ENCODE results near the gene ZNF280C. TPM values are rescaled to one million over a fixed set of nuclear protein-coding genes. Genes with fewer than 3 reads are reported as not detected.
"Not testable (repeated sequence)": the region's sequence is repeated elsewhere in the genome, so short reads cannot be mapped to it uniquely, and the experiment has no call there.

The ZNF280C gene
- total RNA-seq = 1.1 TPM

- ATAC-seq (peak; percentile 97), DNase-seq (ENCODE audit: low spot score) (peak; percentile 85)
These were observed at the start of gene ZNF280C for GRCh38 chrX:130268449-130269170. Gene ZNF280C, minus strand, starts transcription at chrX:130268899. Its CDS starts 8,450 bp downstream, at chrX:130260449.

GRCh38 chrX:130304587-130305368, 36.1 kb upstream of the ZNF280C start:
- DNase-seq (ENCODE audit: low spot score) (peak; percentile 75), ATAC-seq (peak; percentile 99)

DNA sequence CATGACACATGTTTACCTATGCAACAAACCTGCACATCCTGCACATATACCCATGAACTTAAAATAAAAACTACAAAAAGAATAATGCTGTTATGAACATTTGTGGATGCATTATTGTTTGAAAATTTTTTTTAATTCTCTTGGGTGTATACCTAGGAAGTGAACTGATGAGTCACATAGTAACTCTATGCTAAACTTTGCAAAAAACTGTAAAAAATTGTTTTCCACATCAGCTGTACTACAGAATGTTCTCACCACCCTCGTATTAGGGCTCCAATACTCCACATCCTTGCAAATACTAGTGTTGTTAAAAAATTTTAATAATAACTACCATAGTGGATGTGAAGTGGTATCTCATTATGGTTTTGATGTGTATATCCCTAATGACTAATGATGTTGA, 33.3 kb upstream of the ZNF280C start:
- no peak for DNase-seq (ENCODE audit: low spot score)

GRCh38 chrX:130301405-130301804, 32.7 kb upstream of the ZNF280C start:
- ATAC-seq (no peak), DNase-seq (ENCODE audit: low spot score) (no peak)

More for the DNA sequence above, 33.3 kb upstream of the ZNF280C start:
- no peak for ATAC-seq

DNA sequence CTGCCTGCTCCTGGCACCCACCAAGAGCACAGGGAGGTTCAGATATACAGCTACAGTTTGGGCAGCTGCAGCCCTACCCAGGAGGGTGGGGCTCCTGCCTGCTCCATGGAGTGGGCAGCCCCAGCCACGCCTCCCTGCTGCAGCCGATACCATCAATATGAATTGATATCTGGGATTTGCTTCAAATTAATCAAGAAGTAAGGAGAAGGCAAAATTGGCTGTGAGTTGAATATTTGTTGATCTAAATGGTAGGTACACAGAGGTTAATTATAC, 31.2 kb upstream of the ZNF280C start:
- DNase-seq (ENCODE audit: low spot score) (no peak), ATAC-seq (no peak)

DNA sequence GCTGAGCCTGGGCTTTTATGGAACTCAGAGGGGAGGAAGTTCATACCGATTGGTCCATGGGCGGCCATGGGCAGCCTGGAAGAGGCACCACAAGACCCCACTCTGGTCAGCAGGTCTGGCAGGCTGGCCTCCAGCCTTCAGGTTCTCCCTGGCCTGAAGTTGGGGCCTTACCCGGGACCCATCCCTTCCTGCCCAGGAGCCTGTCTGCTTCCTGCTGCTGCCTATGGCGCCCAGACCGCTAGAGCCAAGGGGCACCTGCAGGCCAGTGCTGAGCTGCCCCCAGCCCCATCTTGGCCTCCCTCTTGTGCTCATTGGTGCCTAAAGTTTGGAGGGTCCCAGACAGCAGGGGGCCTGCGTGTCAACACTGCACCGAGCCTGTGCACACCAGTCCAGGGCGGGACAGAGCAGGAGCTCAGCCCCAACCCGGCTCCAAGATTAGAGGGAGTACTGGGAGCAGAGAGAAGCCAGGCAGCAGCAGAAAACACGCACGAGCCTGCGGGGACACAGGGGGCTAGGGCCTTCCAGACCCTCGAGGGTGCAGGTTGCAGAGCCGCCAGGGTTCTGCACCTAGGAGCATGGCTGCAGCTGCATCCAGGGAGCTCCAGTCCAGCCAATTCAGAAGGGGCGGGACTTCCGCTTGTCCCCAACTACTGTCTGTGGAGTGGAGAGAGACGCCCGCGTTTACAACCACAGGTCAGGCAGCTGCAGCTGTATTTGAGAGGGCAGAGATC, 30.7 kb upstream of the ZNF280C start:
- ATAC-seq (no peak), DNase-seq (ENCODE audit: low spot score) (no peak)

- no peak for DNase-seq (ENCODE audit: low spot score)
- no peak for ATAC-seq
These were observed 28.0 kb upstream of the ZNF280C start for GRCh38 chrX:130296743-130297142.

GRCh38 chrX:130296297-130296678, 27.6 kb upstream of the ZNF280C start:
- ATAC-seq (peak; percentile 68), DNase-seq (ENCODE audit: low spot score) (no peak)

- DNase-seq (ENCODE audit: low spot score) = peak; percentile 46
- peak; percentile 99 for ATAC-seq
These were observed 27.0 kb upstream of the ZNF280C start for GRCh38 chrX:130295519-130296296.

DNA sequence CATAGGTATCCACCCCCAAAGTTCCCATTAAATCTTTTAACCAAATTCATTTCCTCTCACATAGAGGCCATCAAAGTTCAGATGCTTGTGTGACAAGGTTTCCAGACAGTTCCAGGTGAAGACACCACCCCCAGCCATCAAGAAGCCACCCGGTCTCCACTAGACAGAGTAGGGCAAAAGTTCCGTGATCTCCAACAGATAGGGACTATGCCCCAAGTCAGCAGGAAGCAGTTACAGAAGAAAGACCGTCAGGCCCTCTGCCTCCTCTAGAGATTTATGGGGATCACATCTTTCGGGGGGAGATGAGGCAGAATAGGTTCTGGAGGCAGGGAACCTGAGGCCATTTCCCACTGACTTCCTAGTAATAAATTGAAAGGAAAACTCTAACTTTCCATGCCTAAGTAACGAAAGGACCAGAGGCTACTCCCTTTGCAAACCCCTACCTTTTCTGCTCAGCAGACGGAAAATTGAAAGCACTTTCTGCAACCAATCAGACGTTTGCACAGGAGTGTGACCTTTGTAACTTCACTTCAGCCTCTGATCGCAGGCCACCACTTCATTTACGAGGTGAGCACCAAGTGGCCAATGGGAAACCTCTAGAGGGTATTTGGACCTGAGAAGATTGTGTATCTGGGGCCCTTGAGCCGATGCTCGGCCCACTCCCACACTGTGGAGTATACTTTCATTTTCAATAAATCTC, 18.5 kb upstream of the ZNF280C start:
- peak; percentile 48 for DNase-seq (ENCODE audit: low spot score)
- ATAC-seq = peak; percentile 94

GRCh38 chrX:130285710-130286109, 17.0 kb upstream of the ZNF280C start:
- DNase-seq (ENCODE audit: low spot score) = no peak

DNA sequence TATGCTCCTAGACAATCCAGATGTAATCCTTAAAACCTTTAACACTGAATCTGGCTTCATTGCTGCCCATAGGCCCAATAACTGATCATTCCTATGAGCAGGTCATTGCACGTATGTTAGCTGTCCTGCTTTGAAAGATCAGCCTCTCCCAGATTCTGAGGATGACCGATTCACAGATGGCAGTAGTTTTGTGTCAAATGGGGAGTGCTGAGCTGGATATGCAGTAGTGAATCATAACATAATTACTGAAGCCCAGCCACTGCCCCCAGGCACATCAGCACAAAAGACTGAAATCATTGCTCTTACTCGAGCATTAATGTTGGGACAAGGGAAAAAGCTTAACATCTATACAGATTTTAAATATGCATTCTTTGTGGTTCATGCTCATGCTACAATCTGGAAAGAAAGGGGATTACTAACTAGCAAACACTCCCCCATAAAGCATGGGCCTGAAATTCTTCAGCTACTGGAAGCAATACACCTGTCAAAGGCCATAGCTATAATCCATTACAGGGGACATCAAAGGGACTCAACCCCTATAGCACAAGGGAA, 16.4 kb upstream of the ZNF280C start:
- no peak for ATAC-seq
- no peak for DNase-seq (ENCODE audit: low spot score)

More at GRCh38 chrX:130285710-130286109, 17.0 kb upstream of the ZNF280C start:
- no peak for ATAC-seq

GRCh38 chrX:130282151-130282550, 13.5 kb upstream of the ZNF280C start:
- no peak for DNase-seq (ENCODE audit: low spot score)
- no peak for ATAC-seq

GRCh38 chrX:130280901-130281300, 12.2 kb upstream of the ZNF280C start:
- ATAC-seq (no peak), DNase-seq (ENCODE audit: low spot score) (no peak)

DNA sequence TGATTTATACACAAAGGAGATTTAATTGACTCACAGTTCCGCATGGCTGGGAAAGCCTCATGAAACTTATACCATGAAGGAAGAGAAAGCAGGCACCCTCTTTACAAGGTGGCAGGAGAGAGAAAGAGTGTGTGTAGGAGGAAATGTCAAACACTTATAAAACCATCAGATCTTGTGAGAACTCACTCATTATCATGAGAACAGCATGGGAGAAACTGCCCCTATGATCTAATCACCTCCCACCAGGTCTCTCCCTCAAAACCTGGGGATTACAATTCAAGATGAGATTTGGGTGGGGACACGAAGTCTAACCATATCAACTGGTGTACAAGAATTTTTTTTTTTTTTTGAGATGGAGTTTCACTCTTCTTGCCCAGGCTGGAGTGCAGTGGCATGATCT, 3.6 kb upstream of the ZNF280C start:
- ATAC-seq; DNase-seq (ENCODE audit: low spot score): not testable (repeated sequence)

DNA sequence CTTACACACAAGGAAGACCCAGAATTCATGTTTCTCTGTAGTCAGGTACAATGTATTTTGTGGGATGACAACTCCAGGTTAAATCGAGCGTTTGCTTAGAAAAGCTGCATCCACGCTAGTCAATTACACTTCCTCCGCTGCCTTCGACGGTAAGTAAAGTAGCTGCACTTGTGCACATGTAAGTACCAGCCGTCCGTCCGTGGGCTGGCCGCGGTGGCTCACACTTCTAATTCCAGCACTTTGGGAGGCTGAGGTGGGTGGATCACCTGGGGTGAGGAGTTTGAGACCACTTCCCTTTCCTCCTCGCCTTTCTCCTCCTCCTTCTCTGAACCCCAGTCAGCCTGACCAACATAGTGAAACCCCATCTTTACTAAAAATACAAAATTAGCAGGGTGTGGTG, 692 bp upstream of the ZNF280C start:
- not testable (repeated sequence) for ATAC-seq; DNase-seq (ENCODE audit: low spot score)

- ATAC-seq (peak; percentile 21), DNase-seq (ENCODE audit: low spot score) (no peak)
These were observed 697 bp downstream of the ZNF280C start for GRCh38 chrX:130267956-130268448.

- ATAC-seq (no peak), DNase-seq (ENCODE audit: low spot score) (no peak)
These were observed 4.1 kb downstream of the ZNF280C start for GRCh38 chrX:130264573-130264972.

- ATAC-seq (no peak), DNase-seq (ENCODE audit: low spot score) (no peak)
These were observed 5.7 kb downstream of the ZNF280C start for GRCh38 chrX:130263016-130263415.

GRCh38 chrX:130262231-130262630, 6.5 kb downstream of the ZNF280C start:
- no peak for DNase-seq (ENCODE audit: low spot score)
- ATAC-seq = no peak

Data from left lobe of liver (tissue), 2 donors.